Right atrium auricular region (tissue), 2 donors: ENCODE data around the gene LYRM9. TPM values are rescaled to one million over a fixed set of nuclear protein-coding genes. Genes with fewer than 3 reads are reported as not detected.
A peak's percentile ranks its signal among the peaks of the same experiment; 100 is the strongest.

ENCODE experiments used
- DNase-seq: peaks from one replicate; pipeline ENCODE4 v3.0.0-alpha.2; 2019; ENCODE audit warnings: low spot score
- H3K27ac ChIP-seq, 2 donors: fragments of 200-600 bp; sonication (generic); 1 replicate in 1 of 2; 2 replicates in 1 of 2; pipeline ENCODE4 v1.5.1; 2016 to 2019
- H3K27me3 ChIP-seq, 2 donors: fragments of 200-600 bp; sonication (generic); one replicate each; pipeline versions ENCODE4 v1.5.1 to v1.6.0; 2017 to 2019
- H3K36me3 ChIP-seq: fragments of 200-600 bp; sonication (generic); one replicate; pipeline ENCODE4 v1.5.1; 2016
- H3K4me1 ChIP-seq, 2 donors: fragments of 200-600 bp; sonication (generic); one replicate each; pipeline versions ENCODE4 v1.5.1 to v1.6.0; 2017 to 2019
- H3K4me3 ChIP-seq, 2 donors: fragments of 200-600 bp; sonication (generic); 1 replicate in 1 of 2; 2 replicates in 1 of 2; pipeline ENCODE4 v1.5.1; 2017 to 2019; ENCODE audit warnings: mild to moderate bottlenecking in 1 of 2, moderate library complexity in 1 of 2
- H3K9me3 ChIP-seq, 2 donors: fragments of 200-600 bp; sonication (generic); one replicate each; pipeline ENCODE4 v1.5.1; 2019
- total RNA-seq, 2 donors: library from RNA; depleted of rRNA; stranded (reverse); fragments of >200 nt; gene quantifications; one replicate each; pipeline ENCODE4 v1.1.0, GENCODE V29; 2016
- TF ChIP-seq, protein P1 (sequence below), 2 donors: fragments of 200-600 bp; sonication (generic); IDR thresholded peaks; one replicate each; pipeline ENCODE4 v1.5.1; 2019; ENCODE audit warnings: antibody characterized with exemption in 2 of 2

LYRM9 gene
- total RNA-seq, 2 donors from 2014 or later = 13.8 to 19.5 TPM

DNA sequence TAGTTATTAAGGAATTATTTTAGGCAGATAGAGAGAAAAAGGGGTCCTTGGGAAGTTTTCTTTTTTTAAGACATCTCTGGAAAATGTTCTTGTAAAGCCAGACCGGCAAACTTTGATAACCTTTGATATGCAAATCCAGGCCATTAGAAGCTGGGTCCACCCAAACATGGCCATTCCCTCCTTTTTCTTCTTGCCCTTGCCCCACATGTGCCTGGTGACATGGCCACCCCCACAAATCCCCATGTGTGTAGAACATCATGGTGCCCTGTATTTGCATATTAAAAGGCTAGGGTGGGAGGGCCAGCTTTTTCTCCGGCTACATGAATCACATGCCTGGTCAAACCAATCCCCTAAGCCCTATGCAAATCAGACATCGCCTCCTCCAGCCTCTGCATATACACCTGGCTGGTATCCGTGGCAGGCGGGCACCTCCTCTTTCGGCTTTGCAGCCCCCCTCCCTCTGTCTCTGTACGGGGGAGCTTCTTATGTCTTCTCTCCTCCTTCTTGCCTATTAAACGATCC lies 43.9 kb upstream of the LYRM9 start:
- no peaks in the 10 kb centered on the region for H3K9me3 ChIP-seq
- no peak for DNase-seq
- no peak overlapping the region for H3K27ac ChIP-seq
- no peak overlapping the region for H3K4me3 ChIP-seq
- H3K27me3 ChIP-seq = no peaks in the 10 kb centered on the region
- no peaks in the 10 kb centered on the region for H3K36me3 ChIP-seq
- no peaks in the 10 kb centered on the region for H3K4me1 ChIP-seq
- TF ChIP-seq, protein P1, sequence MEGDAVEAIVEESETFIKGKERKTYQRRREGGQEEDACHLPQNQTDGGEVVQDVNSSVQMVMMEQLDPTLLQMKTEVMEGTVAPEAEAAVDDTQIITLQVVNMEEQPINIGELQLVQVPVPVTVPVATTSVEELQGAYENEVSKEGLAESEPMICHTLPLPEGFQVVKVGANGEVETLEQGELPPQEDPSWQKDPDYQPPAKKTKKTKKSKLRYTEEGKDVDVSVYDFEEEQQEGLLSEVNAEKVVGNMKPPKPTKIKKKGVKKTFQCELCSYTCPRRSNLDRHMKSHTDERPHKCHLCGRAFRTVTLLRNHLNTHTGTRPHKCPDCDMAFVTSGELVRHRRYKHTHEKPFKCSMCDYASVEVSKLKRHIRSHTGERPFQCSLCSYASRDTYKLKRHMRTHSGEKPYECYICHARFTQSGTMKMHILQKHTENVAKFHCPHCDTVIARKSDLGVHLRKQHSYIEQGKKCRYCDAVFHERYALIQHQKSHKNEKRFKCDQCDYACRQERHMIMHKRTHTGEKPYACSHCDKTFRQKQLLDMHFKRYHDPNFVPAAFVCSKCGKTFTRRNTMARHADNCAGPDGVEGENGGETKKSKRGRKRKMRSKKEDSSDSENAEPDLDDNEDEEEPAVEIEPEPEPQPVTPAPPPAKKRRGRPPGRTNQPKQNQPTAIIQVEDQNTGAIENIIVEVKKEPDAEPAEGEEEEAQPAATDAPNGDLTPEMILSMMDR (IDR thresholded peaks at IDR 0.05) = no peak

DNA sequence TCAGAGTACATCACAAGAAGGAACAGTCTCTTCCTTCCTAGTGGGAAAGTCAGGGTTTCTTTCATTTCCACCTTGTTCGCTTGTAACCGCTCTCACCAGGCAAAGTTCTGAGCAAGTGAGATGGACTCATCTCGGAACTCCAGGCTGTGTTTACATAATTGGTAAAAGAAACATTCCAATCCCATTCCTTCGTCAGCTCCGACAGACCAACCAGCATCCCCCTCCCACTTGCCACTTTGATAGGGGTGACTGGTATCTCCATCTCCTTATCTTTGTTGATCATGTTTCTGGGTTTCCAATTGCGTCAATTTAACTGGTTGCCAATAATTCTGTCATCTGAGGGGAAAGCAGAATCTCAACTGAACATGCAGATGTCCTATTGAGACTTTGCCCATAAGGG lies 36.8 kb upstream of the LYRM9 start:
- H3K27ac ChIP-seq = no peak overlapping the region
- DNase-seq = no peak
- TF ChIP-seq, protein P1 (IDR thresholded peaks at IDR 0.05) = no peak

DNA sequence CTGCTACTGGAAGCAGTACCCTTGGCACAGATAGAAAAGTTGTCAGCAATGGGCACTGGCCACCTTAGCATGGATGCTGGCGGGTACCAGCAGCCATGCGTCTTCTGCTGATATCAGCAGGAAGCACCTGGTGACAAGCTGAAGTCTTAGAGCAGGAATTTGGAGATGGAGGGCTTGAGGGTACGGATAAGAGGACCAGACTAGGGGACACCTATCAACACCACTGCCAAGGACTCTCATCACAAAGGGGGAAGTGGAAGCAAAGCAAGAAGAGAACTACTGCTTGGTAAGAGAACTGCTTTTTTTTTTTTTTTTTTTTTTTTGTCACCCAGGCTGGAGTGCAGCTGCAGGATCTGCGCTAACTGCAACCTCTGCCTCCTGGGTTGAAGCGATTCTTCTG lies 35.4 kb upstream of the LYRM9 start:
- TF ChIP-seq, protein P1 (IDR thresholded peaks at IDR 0.05) = no peak
- Histone ChIP-seq H3K4me3 (no peak overlapping the region), H3K27me3 (no peaks in the 10 kb centered on the region), H3K36me3 (no peaks in the 10 kb centered on the region), H3K9me3 (peaks cover 0 to 8% of the 10 kb centered on the region in 2 donors), H3K4me1 (no peaks in the 10 kb centered on the region), H3K27ac (no peak overlapping the region)
- DNase-seq = no peak

More for the DNA sequence above, 36.8 kb upstream of the LYRM9 start:
- Histone ChIP-seq H3K9me3 (peaks cover 0 to 8% of the 10 kb centered on the region in 2 donors), H3K4me3 (no peak overlapping the region), H3K4me1 (no peaks in the 10 kb centered on the region), H3K36me3 (no peaks in the 10 kb centered on the region), H3K27me3 (no peaks in the 10 kb centered on the region)

DNA sequence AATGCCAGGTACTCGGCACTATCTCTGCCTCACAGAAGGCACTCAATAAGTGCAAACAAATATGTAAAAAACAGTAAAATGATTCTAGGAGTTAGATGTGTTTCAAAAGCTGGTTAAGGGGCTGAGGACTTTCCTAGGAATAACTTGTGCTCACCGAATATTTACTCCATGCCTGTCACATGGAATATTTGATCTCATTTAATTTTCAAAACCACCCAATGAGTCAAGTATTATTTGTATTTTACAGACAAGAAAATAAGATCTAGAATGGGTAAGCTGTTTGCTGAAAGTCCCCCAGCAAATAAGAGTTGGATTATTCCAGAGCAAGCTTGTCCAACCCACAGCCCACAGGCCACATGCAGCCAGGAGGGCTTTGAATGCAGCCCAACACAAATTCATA lies 34.6 kb upstream of the LYRM9 start:
- Histone ChIP-seq H3K27me3 (no peaks in the 10 kb centered on the region), H3K4me1 (no peaks in the 10 kb centered on the region), H3K9me3 (peaks cover 0 to 8% of the 10 kb centered on the region in 2 donors), H3K36me3 (no peaks in the 10 kb centered on the region), H3K27ac (no peak overlapping the region), H3K4me3 (no peak overlapping the region)
- no peak for DNase-seq
- TF ChIP-seq, protein P1 (IDR thresholded peaks at IDR 0.05) = no peak

DNA sequence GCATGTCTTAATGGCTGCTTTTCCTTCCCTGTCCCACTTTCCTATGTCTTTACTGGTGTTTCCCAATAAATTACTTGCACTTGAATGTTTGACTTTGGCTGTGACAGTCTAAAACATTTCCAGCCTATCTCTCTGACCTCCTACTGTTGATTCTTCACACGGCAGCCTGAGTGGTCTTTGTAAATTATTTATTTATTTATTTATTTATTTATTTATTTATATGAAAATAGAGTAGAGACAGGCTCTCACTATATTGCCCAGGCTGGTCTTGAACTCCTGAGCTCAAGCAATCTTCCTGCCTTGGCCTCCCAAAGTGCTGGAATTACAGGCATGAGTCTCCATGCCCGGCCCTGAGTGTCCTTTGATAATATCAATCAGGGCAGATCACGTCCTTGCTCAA lies 28.4 kb upstream of the LYRM9 start:
- peaks cover 0 to 5% of the 10 kb centered on the region in 2 donors for H3K4me1 ChIP-seq
- no peak overlapping the region for H3K27ac ChIP-seq
- TF ChIP-seq, protein P1 (IDR thresholded peaks at IDR 0.05) = no peak
- peaks cover 0 to 8% of the 10 kb centered on the region in 2 donors for H3K9me3 ChIP-seq
- no peak overlapping the region for H3K4me3 ChIP-seq
- DNase-seq = no peak
- no peaks in the 10 kb centered on the region for H3K27me3 ChIP-seq
- no peaks in the 10 kb centered on the region for H3K36me3 ChIP-seq

DNA sequence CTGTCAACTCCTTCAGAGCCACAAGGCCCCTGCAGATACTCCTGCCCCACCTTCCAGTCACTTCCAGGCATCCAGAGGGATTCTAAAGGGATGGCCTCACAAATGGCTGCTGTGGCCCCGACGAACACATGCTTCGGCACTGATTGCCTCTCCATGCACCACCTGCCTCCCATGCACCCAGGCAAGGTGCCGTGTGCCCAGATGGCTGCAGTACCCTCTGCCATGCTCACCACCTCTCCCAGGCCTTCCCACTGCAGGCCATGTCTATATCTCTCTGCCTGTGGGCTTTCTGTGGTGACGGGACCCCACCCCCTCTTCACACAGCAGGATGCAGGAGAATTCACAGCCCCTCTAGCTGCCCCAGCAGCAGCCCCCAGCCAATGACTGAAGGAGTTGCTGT lies 27.9 kb upstream of the LYRM9 start:
- no peak for DNase-seq
- TF ChIP-seq, protein P1 (IDR thresholded peaks at IDR 0.05) = no peak
- H3K36me3 ChIP-seq = no peaks in the 10 kb centered on the region
- no peak overlapping the region for H3K4me3 ChIP-seq
- H3K4me1 ChIP-seq = peaks cover 0 to 5% of the 10 kb centered on the region in 2 donors
- peak overlapping the region; percentile 22 to 61 for H3K27ac ChIP-seq
- H3K27me3 ChIP-seq = no peaks in the 10 kb centered on the region
- peaks cover 0 to 8% of the 10 kb centered on the region in 2 donors for H3K9me3 ChIP-seq
